Large intestine (tissue), 3 donors: ENCODE measurements around the gene IGF2BP2. TPM values are rescaled to one million over a fixed set of nuclear protein-coding genes. Genes with fewer than 3 reads are reported as not detected.
"Not testable (repeated sequence)": the region's sequence is repeated elsewhere in the genome, so short reads cannot be mapped to it uniquely, and the experiment has no call there.

ENCODE experiments used
- DNase-seq, 2 donors: peaks; one replicate each; pipeline versions ENCODE4 v3.0.0 to v3.0.0-alpha.2; 2013
- H3K27ac ChIP-seq: one replicate; pipeline ENCODE4 v1.5.1; 2013; ENCODE audit warnings: low read length
- H3K27me3 ChIP-seq: 2 replicates; pipeline ENCODE4 v1.6.1; 2013; ENCODE audit warnings: low read length; ENCODE audit not compliant: control insufficient read depth, insufficient read depth
- H3K36me3 ChIP-seq: 2 replicates; pipeline ENCODE4 v1.6.1; 2013; ENCODE audit warnings: low read length; ENCODE audit not compliant: control insufficient read depth, insufficient read depth
- H3K4me1 ChIP-seq: one replicate; pipeline ENCODE4 v1.6.1; 2013; ENCODE audit warnings: low read length; ENCODE audit not compliant: control insufficient read depth, insufficient read depth
- H3K4me3 ChIP-seq: one replicate; pipeline ENCODE4 v1.5.1; 2013; ENCODE audit warnings: low read length
- H3K9me3 ChIP-seq: one replicate; pipeline ENCODE4 v1.6.1; 2013; ENCODE audit warnings: mild to moderate bottlenecking, low read depth, low read length, moderate library complexity; ENCODE audit not compliant: control insufficient read depth
- WGBS: methylation state at CpG from one replicate; pipeline ENCODE4 v1.1.5; 2013; ENCODE audit warnings: low lambda C conversion rate; ENCODE audit not compliant: insufficient coverage; 5-methylcytosine and 5-hydroxymethylcytosine counted together
- polyA plus RNA-seq: library from polyadenylated mRNA; unstranded; fragments of 120-200 nt; gene quantifications from one replicate; pipeline ENCODE4 v1.2.1, GENCODE V29; 2013

The IGF2BP2 gene
- polyA plus RNA-seq, 1 donor = 87.7 TPM

DNA sequence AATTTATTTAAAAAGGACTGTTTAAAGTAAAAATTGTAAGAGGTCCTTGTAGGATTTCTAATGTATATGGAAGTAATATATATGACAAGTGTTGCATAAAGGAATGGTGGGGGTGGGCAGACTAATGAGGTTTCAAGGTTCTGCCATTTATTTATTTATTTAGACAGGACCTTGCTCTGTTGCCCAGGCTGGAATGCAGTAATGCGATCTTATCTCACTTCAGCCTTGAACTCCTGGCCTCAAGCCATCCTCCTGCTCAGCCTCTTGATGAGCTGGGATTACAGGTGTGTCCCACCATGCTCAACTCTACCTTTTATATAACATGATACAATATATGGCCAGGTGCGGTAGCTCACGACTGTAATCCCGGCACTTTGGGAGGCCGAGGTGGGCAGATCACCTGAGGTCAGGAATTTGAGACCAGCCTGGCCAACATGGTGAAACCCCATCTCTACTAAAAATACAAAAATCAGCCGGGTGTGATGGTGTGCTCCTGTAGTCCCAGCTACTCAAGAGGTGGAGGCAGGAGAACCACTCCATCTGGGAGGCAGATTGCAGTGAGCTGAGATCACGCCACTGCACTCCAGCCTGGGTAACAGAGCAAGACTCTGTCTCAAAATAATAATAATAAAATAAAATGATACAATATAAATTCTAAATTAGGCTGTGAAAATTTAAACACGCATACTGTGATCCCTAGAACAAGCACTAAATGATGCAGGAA is 33.8 kb upstream of the IGF2BP2 start:
- 69% methylated on average over 3 of the region's 8 CpGs for WGBS
- no peak overlapping the region for H3K27ac ChIP-seq

DNA sequence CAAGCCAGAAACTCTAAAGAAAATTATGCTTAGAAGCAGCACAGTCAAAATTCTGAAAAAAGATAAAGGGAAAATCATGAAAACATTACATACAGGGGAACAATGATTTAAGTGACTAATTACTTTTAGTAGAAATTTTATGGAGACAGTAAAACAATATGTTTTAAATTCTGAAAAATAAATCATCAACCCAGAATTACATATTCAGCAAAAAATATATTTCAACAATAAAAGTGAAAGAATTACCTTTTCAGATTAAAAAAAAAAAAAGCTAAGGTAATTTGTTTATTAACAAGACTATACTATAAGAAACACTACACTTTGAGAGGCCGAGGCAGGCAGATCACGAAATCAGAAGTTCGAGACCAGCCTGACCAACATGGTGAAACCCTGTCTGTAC is 32.4 kb upstream of the IGF2BP2 start:
- no CpG with 5 or more reads among the region's 3 CpGs for WGBS

More for the DNA sequence above, 33.8 kb upstream of the IGF2BP2 start:
- peaks cover 3% of the 10 kb centered on the region for H3K4me1 ChIP-seq
- H3K36me3 ChIP-seq = no peaks in the 10 kb centered on the region
- DNase-seq = peak in 1 of 2 donors; percentile 44
- peaks cover 7% of the 10 kb centered on the region for H3K9me3 ChIP-seq
- no peaks in the 10 kb centered on the region for H3K27me3 ChIP-seq
- H3K4me3 ChIP-seq = no peak overlapping the region

DNA sequence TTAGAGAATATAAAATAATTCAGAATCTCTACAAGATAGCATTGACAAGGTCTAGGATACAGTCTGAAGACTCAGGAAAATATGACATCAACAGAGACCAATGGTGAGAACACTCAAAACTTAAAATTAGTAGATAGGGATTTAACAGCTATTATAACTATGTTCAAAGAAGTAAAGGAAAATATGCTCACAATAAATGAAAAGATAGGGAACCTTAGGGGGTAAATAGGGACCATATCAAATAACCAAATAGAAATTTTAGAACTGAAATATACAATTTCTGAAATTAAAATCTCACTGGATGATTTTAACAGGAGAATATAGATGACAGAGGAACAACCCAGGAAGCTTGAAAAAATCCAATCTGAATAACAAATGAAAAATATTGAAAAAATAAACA is 31.8 kb upstream of the IGF2BP2 start:
- no peaks in the 10 kb centered on the region for H3K27me3 ChIP-seq
- no peak for DNase-seq
- peaks cover 3% of the 10 kb centered on the region for H3K4me1 ChIP-seq
- no peaks in the 10 kb centered on the region for H3K36me3 ChIP-seq
- H3K4me3 ChIP-seq = no peak overlapping the region
- peaks cover 7% of the 10 kb centered on the region for H3K9me3 ChIP-seq
- H3K27ac ChIP-seq = no peak overlapping the region

More for the DNA sequence above, 32.4 kb upstream of the IGF2BP2 start:
- peaks cover 3% of the 10 kb centered on the region for H3K4me1 ChIP-seq
- no peak overlapping the region for H3K27ac ChIP-seq
- no peaks in the 10 kb centered on the region for H3K36me3 ChIP-seq
- peaks cover 7% of the 10 kb centered on the region for H3K9me3 ChIP-seq
- H3K27me3 ChIP-seq = no peaks in the 10 kb centered on the region
- no peak overlapping the region for H3K4me3 ChIP-seq
- no peak for DNase-seq

DNA sequence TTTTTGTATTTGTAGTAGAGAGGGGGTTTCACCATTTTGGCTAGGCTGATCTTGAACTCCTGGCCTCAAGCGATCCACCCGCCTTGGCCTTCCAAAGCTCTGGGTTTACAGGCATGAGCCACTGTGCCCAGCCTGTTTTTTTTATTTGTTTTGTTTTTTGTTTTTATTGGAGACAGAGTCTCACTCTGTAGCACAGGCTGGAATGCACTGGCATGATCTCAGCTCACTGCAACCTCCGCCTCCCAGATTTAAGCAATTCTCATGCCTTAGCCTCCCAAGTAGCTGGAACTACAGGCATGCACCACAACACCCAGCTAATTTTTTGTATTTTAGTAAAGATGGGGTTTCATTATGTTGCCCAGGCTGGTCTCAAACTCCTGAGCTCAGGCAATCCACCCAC is 28.9 kb upstream of the IGF2BP2 start:
- H3K27ac ChIP-seq, H3K4me3 ChIP-seq, H3K4me1 ChIP-seq, H3K9me3 ChIP-seq, H3K36me3 ChIP-seq, DNase-seq, H3K27me3 ChIP-seq: not testable (repeated sequence)
- WGBS = no CpG with 5 or more reads among the region's 3 CpGs

DNA sequence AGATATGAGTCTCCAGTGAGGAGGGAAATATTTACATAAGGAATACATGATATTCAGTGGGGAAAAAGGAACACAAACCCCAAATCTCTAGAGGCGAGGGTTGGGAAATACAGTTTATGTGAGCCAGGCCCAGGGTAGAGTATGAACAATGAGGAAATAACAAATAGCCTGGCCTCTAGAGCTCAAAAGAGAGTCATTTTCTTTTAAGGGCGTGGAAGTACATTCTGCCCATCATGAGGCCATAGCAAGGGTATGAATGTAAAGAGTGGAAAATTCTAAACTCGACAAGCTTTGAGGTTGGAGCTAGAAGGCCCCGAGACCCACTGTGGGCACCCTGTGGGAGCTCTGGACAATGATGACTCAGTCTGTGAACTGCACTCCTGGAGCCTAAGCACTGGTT is 27.8 kb upstream of the IGF2BP2 start:
- DNase-seq = no peak
- no peaks in the 10 kb centered on the region for H3K36me3 ChIP-seq
- no peak overlapping the region for H3K27ac ChIP-seq
- peaks cover 7% of the 10 kb centered on the region for H3K9me3 ChIP-seq
- H3K27me3 ChIP-seq = no peaks in the 10 kb centered on the region
- H3K4me3 ChIP-seq = no peak overlapping the region
- WGBS = 100% methylated on average over 2 of the region's 4 CpGs
- H3K4me1 ChIP-seq = no peaks in the 10 kb centered on the region

DNA sequence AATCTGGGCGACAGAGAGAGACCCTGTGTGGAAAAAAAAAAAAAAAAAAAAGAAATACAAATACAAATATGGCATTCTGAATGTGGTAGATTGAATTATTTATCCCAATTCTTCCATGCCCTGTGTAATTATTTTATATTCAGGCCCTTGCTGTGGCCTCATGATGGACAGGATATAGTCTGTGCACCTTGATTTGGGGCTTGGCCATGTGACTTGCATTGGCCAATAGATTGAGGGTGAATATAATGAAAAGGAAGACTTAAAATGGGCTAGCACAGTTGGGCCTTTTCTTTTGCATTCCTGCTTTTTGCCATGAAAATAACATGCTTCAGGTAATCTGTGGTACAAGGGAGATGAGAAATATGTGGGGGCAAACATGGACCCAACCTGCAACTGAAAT is 27.1 kb upstream of the IGF2BP2 start:
- no peak overlapping the region for H3K4me3 ChIP-seq
- H3K36me3 ChIP-seq = no peaks in the 10 kb centered on the region
- no peaks in the 10 kb centered on the region for H3K4me1 ChIP-seq
- no CpG with 5 or more reads among the region's 1 CpG for WGBS
- H3K9me3 ChIP-seq = peaks cover 6% of the 10 kb centered on the region
- no peaks in the 10 kb centered on the region for H3K27me3 ChIP-seq
- H3K27ac ChIP-seq = no peak overlapping the region
- no peak for DNase-seq

DNA sequence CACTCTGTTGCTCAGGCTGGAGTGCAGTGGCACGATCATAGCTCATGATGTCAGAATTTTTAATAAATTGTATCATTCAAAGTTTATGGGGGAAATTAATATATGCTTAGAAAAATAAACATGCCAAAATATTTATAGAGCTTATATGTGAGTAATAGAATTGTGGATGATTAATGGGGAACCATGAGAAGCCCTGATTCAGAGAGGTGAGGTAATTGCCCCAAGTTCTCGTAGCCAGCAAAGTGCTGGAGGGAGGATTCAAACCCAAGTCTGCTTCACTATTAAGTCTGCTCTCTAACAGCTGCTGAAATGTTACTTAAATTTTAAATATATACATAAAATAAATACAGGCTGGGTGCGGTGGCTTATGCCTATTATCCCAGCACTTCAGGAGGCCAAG is 26.2 kb upstream of the IGF2BP2 start:
- H3K9me3 ChIP-seq = no peaks in the 10 kb centered on the region
- no peaks in the 10 kb centered on the region for H3K36me3 ChIP-seq
- H3K27ac ChIP-seq = no peak overlapping the region
- no peak overlapping the region for H3K4me3 ChIP-seq
- DNase-seq = no peak
- no CpG with 5 or more reads among the region's 3 CpGs for WGBS
- no peaks in the 10 kb centered on the region for H3K27me3 ChIP-seq
- H3K4me1 ChIP-seq = no peaks in the 10 kb centered on the region

DNA sequence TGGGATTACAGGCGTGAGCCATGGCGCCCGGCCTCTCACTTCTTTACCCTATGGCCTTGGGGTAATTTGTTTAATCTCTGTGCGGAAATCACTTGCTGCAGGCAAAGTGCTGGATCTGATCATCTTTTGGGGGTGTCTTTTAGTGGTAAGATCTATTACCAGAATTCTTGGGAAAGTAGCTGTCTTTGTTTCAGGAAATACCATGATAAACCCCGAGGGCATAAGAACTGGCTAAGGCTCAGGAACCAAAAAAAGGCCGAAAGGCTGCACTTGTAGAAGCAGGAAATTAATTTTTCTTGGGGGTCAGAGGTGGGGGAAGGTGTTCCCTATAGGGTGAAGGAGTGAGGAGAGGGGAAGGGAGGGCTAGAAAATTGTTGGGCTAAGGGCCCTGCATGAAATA is 22.7 kb upstream of the IGF2BP2 start:
- WGBS = 96% methylated on average over 2 of the region's 6 CpGs
- no peaks in the 10 kb centered on the region for H3K4me1 ChIP-seq
- no peaks in the 10 kb centered on the region for H3K36me3 ChIP-seq
- no peaks in the 10 kb centered on the region for H3K9me3 ChIP-seq
- H3K4me3 ChIP-seq = no peak overlapping the region
- H3K27me3 ChIP-seq = no peaks in the 10 kb centered on the region
- DNase-seq = no peak
- H3K27ac ChIP-seq = no peak overlapping the region

DNA sequence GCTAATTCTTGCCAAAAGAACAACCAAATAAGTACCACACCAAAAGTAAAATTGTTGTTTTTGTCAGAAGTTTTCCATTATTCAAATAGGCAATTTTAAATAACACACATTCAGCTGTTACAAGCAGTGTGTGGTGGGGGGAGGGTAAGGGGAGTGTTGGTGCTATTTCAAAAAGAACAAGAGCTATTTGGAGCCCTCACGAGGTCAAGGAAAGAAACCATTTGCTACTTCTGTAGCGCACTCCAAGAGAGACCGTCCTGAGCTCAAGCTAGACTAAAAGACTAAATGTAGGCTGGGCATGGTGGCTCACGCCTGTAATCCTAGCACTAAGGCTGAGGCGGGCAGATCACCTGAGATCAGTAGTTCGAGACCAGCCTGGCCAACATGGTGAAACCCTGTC is 21.2 kb upstream of the IGF2BP2 start:
- DNase-seq = no peak
- H3K9me3 ChIP-seq = no peaks in the 10 kb centered on the region
- no peak overlapping the region for H3K4me3 ChIP-seq
- no peaks in the 10 kb centered on the region for H3K4me1 ChIP-seq
- no peaks in the 10 kb centered on the region for H3K27me3 ChIP-seq
- H3K27ac ChIP-seq = no peak overlapping the region
- no CpG with 5 or more reads among the region's 6 CpGs for WGBS
- H3K36me3 ChIP-seq = no peaks in the 10 kb centered on the region

DNA sequence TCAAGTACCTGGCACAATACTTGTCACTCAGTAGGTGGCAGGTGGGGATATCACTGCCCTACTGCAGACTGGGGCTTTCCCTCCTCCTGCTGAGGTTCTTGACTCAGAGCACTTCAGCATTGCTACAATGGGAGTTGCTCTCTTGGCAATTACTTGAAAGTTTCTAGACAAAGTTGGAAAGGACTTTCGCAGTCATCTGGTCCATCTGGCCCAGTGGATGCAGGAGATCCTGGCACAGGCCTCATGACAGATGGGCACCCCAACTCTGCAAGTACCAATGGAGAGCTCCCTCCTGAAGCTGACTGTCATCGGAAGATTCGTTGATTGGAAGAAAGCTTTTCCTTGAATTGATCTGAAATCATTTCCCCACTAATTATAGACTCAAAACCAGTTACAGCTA is 19.2 kb upstream of the IGF2BP2 start:
- no peaks in the 10 kb centered on the region for H3K36me3 ChIP-seq
- H3K4me1 ChIP-seq = no peaks in the 10 kb centered on the region
- H3K9me3 ChIP-seq = no peaks in the 10 kb centered on the region
- H3K27ac ChIP-seq = no peak overlapping the region
- WGBS = no CpG with 5 or more reads among the region's 3 CpGs
- H3K27me3 ChIP-seq = no peaks in the 10 kb centered on the region
- DNase-seq = no peak
- no peak overlapping the region for H3K4me3 ChIP-seq

DNA sequence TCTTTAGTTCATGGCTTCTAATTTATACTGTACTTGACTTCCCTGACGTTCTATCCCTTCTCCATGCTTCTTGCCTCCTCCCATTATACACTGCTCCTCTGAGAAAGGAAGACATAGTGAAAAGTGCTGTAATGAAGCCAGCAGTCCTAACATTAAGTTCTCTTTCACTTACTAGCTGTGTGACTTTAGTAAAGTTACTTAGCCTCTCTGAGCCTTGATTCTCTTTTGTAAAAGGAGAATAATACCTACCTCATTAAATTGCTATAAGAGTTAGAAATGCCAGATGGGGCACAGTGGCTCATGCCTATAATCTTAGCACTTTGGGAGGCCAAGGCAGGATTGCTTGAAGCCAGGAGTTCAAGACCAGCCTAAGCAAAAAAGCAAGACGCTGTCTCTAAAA is 18.8 kb upstream of the IGF2BP2 start:
- H3K4me1 ChIP-seq = no peaks in the 10 kb centered on the region
- no peaks in the 10 kb centered on the region for H3K27me3 ChIP-seq
- H3K9me3 ChIP-seq = no peaks in the 10 kb centered on the region
- WGBS = no CpG with 5 or more reads among the region's 2 CpGs
- H3K27ac ChIP-seq = no peak overlapping the region
- H3K36me3 ChIP-seq = no peaks in the 10 kb centered on the region
- H3K4me3 ChIP-seq = no peak overlapping the region
- no peak for DNase-seq
